RKO (cell line): ENCODE measurements around the gene WNT9A.

Experiments
- DNase-seq: peaks from one replicate; pipeline ENCODE4 v3.0.0-alpha.2; 2016; ENCODE audit warnings: low spot score

WNT9A gene

DNA sequence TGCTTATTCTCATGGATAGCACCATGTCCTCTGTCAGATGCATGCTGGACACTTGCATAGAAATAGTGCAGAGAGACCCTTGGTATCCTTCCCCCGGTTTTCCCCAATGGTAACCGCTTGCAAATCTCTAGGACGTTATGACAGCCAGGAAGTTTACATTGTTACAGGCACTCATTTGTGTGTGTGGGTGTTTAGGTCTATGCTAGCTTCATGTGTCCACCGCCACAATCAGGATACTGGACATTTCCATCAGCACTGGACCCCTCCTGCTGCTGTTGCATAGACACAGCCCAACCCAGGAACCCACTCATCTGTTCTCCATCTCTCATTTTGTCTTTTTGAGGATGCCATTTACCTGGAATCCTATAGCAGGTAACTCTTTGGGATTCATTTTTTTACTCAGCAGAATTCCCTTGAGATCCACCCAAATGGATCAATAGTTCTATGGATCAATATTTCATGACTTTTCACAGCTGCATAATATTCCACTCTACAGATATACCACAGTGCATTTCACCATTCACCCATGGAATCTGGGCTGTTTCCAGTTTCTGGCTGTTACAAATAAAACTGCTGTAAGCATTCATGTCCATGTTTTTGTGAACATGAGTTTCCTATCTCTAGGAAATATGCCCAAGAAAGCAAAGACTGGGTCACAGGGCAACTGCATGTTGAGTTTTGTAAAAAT, 6.6 kb upstream of the WNT9A start:
- no peak for DNase-seq

DNA sequence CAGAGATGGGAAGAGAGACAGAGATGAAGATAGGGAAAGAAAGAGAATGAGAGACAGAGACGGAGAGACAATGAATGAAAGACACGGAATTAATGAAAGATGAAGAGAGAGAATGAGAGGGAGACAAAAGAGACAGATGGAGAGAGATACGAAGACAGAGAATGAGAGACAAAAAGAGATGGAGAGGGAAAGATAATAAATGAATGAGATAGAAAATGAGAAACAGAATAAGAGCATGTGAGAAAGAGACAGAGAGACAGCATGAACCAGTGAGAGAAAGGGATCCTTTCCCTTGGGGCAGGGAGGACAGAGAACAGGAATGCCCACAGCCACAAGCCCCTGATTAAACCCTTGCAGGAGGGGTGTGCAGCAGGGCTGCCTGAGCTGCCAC, 5.3 kb upstream of the WNT9A start:
- no peak for DNase-seq

DNA sequence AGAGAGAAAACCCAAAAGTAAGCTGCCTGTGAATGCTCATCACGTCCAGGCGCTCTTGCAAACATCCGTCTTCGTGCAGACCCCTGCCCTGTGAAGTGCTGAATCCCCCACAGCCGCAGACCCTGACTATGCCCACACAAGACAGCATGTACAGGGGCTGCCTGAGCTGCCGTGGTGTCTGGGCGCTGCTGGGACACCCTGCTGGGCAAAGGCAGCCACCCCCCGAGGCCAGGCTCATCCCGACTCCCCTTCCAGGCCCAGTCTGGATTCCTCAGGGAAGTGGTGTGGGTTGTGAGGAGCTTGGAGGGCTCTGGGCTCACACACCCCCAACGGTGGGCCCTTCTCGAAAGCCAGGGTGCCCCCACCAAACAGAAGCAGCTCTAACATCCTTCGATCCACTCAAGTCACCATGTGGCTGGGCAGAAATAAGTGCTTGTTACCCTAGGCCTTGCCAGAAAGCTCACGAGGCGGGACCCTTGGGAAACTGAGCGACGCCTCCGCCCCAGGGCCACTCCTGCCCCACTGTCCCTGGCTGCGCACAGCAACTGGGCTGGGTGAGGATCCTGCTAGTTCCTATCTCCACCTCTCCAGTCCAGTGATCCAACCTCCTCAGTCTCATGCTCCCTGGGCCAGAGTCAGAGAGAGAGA, 4.8 kb upstream of the WNT9A start:
- no peak for DNase-seq

DNA sequence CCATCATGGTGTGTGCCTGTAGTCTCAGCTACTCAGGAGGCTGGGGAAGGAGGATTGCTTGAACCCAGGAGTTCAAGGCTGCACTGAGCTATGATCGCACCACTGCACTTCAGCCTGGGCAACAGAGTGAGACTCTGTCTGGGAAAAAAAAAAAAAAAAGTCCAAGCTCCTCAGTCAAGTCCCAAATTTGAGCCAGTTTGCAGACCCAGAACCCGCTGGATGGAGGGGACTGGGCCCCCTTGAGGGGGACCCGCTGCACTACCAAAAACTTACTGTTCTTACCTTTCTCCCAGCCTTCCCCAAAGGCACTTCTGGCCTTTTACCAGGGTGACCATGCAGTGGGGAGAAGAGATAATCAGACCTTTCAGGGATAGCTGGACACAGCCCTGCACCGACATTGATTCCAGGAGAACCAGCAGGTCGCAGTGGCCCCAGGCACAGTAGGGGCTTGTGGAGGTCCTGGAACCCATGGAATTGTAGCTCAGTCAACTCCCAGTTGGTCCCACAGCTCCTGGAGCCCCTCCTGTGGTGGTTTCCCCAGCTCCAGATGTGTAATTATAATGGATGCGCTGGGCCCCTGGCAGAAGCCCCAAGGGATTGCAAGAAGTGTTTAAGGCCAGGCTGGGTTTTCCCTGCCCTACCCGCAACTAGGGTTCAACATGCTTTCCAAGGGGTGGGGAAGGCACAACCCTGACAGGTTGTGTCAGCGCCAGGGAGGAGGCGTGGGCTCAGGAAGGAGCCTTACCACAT, 4.1 kb upstream of the WNT9A start:
- no peak for DNase-seq

DNA sequence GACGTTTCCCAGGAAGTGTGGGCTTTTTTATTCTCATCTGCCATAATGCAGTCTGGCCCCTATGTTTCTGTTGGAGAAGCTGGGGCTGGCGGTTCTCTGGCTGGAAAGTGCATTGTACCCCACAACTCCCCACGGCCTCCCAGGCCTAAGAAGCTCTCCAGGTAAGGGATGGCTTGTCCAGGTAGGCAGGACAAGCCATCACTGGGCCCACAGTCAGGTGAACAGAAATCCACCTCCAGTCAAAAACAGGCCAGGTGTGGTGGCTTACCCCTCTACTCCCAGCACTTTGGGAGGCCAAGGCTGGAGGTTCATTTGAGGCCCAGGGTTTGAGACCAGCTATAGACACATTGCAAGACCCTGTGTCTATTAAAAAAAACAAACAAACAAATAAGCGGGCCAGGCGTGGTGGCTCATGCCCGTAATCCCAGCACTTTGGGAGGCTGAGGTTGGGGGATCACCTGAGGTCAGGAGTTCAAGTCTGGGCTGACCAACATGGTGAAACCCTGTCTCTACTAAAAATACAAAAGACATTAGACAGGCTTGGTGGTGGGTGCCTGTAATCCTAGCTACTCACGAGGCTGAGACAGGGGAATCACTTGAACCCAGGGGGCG, 3.1 kb upstream of the WNT9A start:
- DNase-seq = no peak

DNA sequence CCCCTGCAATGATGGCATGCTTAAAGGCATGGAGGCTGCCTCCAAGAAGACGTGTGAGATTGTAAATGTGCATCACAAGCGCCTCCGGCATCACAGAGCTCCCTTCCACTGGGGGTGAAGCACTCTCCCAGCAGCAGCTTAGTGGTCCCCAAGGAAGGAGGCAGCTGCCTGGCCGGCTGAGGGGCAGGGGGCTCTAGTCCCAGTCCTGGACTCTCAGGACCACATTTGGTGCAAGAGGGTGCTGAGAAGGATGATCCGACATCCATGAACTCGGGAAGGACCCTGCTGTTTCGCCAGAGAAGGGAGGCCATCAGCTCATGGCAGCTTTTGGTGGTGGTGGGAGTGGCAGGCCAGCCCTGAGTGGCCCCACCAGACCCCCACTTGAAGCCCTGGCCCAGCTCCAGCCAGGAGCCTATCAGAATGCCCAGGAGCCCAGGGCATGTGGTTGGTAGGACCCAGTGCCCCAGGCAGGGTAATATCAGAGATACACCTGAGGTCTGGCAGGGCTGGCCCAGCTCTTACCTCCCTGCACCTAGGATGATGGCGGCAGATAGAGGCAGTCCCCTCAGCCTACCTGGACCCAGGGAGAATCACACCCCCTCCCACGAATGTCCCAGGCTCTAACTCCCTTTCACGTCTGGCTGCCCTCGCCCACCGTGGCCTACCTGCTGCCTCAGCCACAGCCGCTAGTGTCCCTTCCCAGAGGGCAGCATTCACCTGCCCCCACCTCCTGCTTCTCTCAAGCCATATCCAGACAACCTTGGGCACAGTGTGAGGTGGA, 2.4 kb upstream of the WNT9A start:
- DNase-seq = no peak

DNA sequence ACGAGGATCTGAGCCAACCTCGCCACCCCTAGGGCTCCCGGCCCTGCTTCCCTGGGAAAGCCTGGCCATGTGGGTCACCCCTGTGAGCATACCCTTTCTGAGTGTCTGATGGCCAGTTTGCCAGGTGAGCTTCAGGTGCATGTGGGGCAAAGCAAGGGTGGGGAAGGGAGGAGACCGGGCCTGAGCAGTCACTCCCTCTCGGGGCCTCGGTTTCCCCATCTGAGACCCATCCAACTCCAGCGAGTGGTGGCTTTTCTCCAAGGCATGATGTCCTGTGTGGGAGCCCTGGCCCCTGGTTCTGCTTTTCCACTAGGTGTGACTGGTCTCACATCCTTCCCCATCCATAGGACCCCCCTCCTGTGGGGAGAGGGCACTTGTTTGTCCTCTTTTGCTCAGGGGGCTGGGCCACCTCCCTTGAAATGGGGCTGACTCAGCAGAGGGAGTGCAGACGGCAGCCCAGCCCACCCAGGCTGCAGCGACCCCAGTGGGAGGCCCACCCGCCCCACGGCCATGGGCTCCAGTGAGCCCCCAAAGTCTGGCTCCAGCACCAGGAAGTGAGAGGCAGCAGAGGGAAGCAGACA, 1.7 kb upstream of the WNT9A start:
- no peak for DNase-seq

DNA sequence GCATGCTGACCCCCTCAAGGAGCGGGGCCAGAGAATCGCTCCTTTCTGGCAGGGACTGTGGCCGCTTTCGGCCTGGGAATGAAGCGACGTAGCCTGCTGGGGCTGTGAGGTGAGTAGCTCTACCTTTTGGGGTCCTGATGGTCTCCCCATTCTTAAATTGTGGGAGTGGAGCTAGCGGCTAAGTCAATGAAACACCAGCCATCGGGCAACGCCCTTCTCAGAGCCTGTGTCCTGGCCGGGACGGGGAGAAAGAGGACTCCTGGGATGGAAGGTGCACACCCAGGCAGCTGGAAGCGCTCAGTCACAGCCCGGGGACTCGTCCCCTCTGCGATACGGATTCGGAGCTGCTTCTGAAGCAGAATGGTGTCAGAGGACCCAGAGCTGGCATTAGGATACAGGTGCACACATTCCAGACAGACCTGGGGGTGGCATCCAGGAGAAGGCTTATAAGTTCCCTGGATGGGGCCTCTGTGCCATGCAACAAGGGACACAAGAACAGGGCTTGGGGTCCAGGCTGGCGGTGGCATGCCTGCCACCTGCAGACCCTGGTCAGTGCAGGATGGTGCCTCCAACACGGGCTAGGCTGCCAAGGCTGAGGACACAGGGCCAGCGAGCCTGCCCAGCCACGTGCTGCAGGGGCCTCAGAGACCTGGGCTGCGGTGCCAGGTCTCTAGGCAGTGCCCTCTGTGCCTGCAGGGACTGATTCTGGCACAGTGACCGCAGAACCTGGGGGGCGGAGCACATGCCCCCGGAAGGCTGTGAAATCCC, 945 bp upstream of the WNT9A start:
- DNase-seq = no peak

DNA sequence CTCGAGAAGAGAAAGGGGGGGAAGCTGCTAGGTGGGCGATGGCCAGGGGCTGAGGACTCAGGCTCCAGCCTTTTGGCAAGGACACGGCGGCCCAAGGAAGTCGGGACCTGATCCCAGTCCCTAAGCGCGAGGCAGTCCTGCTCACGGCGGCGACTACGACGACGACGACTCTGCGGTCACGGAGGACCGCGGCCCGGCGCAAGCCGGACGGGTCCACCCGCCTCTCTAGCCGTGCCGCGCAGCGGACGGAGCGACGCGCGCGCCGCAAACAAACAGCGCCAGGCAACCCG, 401 bp downstream of the WNT9A start:
- no peak for DNase-seq

DNA sequence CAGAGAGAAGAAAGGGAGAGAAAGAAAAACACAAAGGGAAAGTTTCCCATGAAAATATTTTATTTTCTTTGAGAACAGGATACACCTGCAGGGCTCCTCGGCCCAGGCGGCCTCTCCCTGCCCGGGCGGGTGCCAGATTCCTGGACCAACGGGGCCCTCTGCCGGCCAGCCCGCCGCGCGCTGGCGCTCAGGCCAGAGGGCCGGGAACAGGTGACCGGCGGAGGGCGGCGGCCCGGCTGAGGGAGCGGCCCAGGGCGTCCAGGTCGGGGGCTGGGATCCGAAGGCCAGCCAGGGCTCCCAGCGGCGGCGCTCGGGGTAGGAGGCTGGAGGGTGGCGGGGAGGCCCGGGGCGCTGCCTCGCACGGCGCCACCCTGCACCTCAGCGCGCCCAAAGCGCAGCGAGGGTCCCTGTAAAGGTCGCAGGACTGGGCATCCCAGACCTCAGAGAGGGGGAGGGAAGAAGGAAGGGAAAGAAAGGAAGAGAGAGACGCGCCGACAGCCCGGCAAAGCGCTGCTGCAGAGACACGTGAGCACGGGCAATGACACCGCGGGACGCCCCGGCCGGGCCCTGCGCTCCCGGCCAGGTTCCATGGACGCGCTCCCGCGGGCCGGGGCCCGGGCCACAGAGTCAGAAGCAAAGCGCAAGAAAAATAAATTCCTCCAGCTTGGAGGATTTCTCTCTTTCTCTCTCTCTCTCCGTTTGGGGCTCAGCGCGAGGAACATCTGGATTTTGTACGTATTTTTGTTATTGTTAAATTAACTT, 927 bp downstream of the WNT9A start:
- DNase-seq = peak; percentile 5

DNA sequence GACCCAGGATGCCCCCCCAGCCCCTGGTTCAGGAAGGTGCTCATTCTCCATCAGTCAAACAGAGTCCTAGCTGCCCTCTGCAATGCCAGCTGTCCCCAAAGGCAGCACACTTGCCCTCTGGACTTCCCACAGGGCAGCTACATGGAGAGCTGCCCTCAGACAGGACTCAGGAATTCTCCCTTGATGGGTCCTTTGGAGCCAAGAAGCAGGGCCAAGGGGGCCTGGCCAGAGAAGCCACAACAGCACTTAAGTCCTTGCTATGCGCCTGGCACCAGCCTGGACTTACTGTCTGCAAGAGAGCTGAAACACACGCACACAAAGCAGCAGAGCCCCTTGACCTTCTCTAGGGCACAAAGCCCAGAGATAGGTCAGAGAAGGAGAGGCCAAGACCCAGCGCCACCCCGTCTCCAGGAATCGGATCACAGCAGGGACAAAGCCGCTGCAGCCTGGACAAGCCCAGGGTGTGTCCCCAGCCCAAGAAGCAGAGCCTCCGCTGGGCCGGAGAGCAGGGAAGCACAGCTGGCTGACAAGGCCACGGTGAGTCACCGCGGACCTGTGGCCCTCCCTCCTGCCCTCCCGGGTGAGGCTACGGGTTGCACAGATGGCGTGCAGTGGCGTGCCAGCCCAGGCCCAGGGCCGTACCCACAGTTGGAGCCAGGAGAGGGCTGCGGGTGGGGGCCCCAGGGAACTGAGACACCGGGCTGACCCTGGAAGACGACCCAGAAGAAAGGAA, 1.7 kb downstream of the WNT9A start:
- peak; percentile 50 for DNase-seq

DNA sequence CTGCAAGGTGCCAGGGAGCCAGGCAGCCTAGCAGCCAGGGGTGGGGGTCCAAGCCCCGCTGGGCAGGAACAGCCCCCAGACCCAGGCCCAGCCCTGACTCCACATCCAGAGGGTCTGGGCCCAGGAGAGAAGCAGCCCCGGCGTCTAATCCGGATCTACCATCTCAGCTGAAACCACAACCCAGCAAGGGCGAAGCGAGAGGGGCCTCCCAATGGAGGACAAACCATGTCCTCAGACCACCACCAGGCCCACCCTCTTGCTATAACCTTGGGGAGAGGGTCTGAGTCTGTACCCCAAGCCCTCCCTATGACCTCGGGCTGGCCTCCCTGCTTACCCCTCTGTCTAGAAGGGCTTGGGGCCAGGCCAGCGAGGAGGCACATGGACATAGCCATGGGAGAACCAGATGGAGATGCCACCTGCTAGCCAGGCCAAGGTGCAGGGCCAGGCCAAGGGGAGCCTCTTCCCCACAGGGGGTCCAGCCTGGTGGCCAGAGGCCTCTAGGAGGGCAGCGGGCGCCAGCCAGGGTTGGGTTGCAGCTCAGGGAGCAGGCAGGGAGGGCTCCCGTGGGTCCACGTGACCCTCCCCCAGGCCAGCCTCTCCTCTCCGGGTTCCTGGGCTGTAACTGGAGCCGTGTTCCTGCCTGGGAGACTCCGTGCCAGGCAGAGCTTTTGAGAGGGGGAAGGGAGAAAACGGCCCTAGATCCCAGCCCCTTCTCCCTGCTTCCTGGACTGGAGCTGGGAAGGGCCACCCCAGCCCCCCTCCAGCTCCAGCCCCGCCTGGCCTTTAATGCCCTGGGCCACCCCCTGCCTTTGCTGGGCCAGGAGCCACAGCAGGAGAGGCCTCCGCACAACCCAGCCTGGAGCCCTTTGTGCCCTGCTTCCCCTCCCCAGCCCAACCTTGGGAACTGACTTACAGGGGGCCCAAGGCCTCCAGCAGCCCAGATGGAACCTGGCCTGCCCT, 2.5 kb downstream of the WNT9A start:
- no peak for DNase-seq

DNA sequence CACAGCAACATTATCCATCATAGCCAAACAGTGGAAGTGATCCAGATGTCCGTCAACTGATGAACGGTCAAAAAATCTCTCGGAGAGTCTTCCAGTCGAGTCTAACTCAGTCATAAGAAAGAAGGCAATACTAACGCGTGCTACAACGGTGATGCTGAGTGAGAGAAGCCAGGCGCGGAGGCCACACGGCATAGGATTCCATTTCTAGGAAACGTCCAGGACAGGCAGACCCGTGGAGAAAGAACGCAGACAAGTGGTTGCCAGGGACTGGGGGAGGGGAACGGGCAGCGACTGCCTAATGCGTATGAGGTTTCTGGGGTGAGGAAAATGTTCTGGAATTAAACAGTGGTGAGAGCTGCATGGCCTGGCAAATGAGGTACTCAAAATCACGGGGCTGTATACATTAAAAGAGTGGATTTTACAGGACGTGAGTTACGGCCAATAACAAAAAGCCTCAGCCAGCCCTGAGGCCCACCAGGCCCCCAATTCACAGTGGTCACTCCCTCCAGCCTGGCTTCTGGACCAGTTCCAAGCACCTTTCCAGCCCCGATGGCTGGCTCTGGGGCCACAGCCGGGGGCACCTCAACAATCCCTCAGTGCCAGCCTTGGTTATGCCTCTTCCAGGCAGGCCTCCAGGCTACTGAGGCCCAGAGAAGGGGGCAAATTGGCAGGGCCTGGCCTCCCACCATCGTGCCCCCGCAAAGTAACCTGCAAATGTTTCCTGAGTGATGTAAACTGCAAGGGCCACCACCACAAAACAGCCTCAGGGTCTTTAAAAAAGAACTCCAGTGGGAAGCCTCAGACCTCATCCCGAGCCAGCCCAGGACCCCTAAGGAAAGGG, 3.4 kb downstream of the WNT9A start:
- no peak for DNase-seq

DNA sequence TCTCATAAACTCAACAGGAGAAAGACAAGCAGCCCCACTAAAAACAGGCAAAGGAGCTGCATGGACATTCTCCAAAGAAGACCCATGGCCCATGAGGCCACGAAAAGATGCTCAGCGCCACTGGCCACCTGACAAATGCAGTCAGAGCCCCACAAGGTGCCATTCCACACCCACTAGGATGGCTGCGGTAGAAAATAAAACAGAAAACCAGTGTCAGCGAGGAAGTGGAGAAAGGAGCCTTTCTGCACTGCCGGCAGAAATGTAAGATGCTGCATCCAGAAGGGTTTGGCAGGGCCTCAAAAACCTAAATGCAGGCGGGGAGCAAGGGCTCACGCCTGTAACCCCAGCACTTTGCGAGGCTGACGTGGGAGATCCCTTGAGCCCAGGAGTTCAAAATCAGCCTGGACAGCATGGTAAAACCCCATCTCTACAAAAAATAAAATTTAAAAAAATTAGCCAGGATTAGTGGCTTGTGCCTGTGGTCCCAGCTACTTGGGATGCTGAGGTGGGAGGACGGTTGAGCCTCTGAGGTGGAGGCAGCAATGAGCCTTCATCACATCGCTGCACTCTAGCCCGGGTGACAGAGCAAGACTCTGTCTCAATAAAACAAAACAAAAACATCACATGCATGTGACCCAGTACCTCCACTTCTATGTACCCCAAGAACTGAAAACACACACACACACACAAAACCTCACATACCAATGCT, 4.2 kb downstream of the WNT9A start:
- no peak for DNase-seq

DNA sequence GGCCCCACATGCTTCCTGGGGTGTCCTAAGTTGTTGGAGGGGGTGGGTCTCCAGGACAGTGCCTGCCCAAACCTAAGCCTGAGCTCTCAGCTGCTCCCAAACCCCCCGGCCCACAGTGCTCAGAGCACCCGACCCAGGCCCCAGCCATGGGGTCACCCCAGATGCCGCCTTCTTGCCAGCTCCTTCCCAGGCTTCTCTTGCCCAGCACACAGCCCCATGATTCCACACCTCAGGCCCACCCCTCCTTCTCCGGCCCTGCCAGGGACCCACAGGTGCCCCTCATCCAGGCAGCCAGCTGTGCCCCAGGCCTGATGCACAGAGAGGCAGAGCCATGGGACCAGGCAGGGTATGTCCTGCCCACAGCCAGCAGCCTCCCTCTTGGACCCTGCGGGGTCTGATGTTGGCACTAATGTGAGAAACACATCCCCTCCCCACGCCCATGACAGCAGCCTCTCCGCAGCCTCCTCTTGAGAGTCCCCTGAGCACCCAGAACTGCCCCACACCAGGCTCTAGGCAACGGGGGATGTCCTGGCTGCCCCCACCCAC, 4.9 kb downstream of the WNT9A start:
- no peak for DNase-seq

DNA sequence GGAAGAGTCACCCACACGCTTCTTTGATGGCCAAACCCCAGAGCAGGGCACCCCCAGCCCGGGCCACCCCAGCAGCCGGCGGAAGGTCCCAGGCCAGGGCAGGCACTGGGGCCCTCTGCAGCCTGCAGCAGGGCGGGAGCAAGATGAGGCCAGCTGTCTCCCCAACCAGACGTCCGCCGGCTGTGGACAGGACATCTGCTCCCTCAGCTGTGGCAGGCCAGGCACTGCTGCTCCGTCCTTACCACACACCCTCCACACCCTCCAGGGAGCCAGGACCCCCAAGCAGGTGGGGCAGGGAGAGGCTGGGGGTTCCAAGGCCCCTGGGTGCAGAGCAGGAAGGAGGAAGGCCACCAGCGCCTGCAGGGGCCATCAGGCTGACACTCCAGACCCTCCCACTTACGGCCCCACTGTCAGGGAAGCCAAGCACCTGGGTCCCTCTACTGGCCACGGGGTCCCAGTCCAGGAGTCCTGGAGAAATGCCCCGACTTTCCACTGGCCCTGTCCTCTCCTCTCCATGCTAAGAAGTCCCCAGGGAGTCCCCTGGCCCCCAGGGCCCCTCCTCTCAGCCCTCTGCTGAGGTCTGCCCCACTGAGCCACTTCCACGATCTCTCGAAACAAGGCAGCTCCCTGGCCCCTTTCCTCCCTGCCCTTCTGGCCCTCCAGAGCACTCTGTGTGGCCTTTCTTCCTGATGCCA, 5.6 kb downstream of the WNT9A start:
- no peak for DNase-seq
